Measurements from ENCODE around the gene MCRS1. TPM values are rescaled to one million over a fixed set of nuclear protein-coding genes. Genes with fewer than 3 reads are reported as not detected.
A peak's percentile ranks its signal among the peaks of the same experiment; 100 is the strongest.

MCRS1 gene
- total RNA-seq, 1 donor from 2014 or later, result 103 TPM

- no peak for TF ChIP-seq CTCF (IDR thresholded peaks at IDR 0.05; ENCODE audit: partially characterized antibody, unreplicated experiment)
- Mint-ChIP-seq H3K27ac (ENCODE audit: unreplicated experiment) (peak overlapping the region; percentile 64), H3K36me3 (ENCODE audit: unreplicated experiment) (peaks cover 13% of the 10 kb centered on the region), H3K27me3 (ENCODE audit: unreplicated experiment) (peaks cover 10% of the 10 kb centered on the region), H3K9me3 (ENCODE audit: unreplicated experiment) (peaks cover 11% of the 10 kb centered on the region), H3K4me1 (ENCODE audit: low read depth, unreplicated experiment) (peaks cover 31% of the 10 kb centered on the region), H3K4me3 (ENCODE audit: unreplicated experiment) (no peak overlapping the region)
- DNase-seq, result no peak
These were observed 2.3 kb downstream of the MCRS1 start for GRCh38 chr12:49565406-49566265.

GRCh38 chr12:49564686-49565405 lies 3.1 kb downstream of the MCRS1 start:
- DNase-seq, result no peak
- H3K36me3 Mint-ChIP-seq (ENCODE audit: unreplicated experiment), result peaks cover 13% of the 10 kb centered on the region
- TF ChIP-seq CTCF (IDR thresholded peaks at IDR 0.05; ENCODE audit: partially characterized antibody, unreplicated experiment), result no peak
- H3K4me3 Mint-ChIP-seq (ENCODE audit: unreplicated experiment), result no peak overlapping the region
- peaks cover 31% of the 10 kb centered on the region for H3K4me1 Mint-ChIP-seq (ENCODE audit: low read depth, unreplicated experiment)
- peaks cover 10% of the 10 kb centered on the region for H3K27me3 Mint-ChIP-seq (ENCODE audit: unreplicated experiment)
- H3K27ac Mint-ChIP-seq (ENCODE audit: unreplicated experiment), result peak overlapping the region; percentile 64
- peaks cover 11% of the 10 kb centered on the region for H3K9me3 Mint-ChIP-seq (ENCODE audit: unreplicated experiment)

GRCh38 chr12:49563951-49564685 lies 3.8 kb downstream of the MCRS1 start:
- peaks cover 13% of the 10 kb centered on the region for H3K36me3 Mint-ChIP-seq (ENCODE audit: unreplicated experiment)
- H3K4me3 Mint-ChIP-seq (ENCODE audit: unreplicated experiment), result no peak overlapping the region
- DNase-seq, result no peak
- TF ChIP-seq CTCF (IDR thresholded peaks at IDR 0.05; ENCODE audit: partially characterized antibody, unreplicated experiment), result no peak
- H3K27me3 Mint-ChIP-seq (ENCODE audit: unreplicated experiment), result peaks cover 10% of the 10 kb centered on the region
- H3K4me1 Mint-ChIP-seq (ENCODE audit: low read depth, unreplicated experiment), result peaks cover 31% of the 10 kb centered on the region
- H3K9me3 Mint-ChIP-seq (ENCODE audit: unreplicated experiment), result peaks cover 11% of the 10 kb centered on the region
- H3K27ac Mint-ChIP-seq (ENCODE audit: unreplicated experiment), result no peak overlapping the region

GRCh38 chr12:49562831-49563230 lies 5.1 kb downstream of the MCRS1 start:
- no peak for TF ChIP-seq CTCF (IDR thresholded peaks at IDR 0.05; ENCODE audit: partially characterized antibody, unreplicated experiment)
- peaks cover 13% of the 10 kb centered on the region for H3K36me3 Mint-ChIP-seq (ENCODE audit: unreplicated experiment)

More at GRCh38 chr12:49562831-49563230, 5.1 kb downstream of the MCRS1 start:
- peaks cover 9% of the 10 kb centered on the region for H3K9me3 Mint-ChIP-seq (ENCODE audit: unreplicated experiment)
- peak overlapping the region; percentile 77 for H3K27ac Mint-ChIP-seq (ENCODE audit: unreplicated experiment)
- peaks cover 9% of the 10 kb centered on the region for H3K27me3 Mint-ChIP-seq (ENCODE audit: unreplicated experiment)
- H3K4me1 Mint-ChIP-seq (ENCODE audit: low read depth, unreplicated experiment), result peaks cover 26% of the 10 kb centered on the region
- DNase-seq, result no peak
- peak overlapping the region; percentile 77 for H3K4me3 Mint-ChIP-seq (ENCODE audit: unreplicated experiment)

Measured in glutamatergic neuron (in vitro differentiated cells).